Gastrocnemius medialis (tissue), 4 donors: Measurements from ENCODE around the gene KDM2B.

Experiments
- CTCF ChIP-seq, 5 experiments: fragments of 450-650 bp in 3 of 5; fragments of 200-600 bp in 2 of 5; sonication (generic) in 2 of 5; IDR thresholded peaks in 4 of 5; conservative IDR thresholded peaks in 1 of 5; 1 replicate in 4 of 5; 2 replicates in 1 of 5; pipeline ENCODE4 v1.5.1; 2016 to 2019; ENCODE audit warnings: antibody characterized with exemption in 5 of 5, mild to moderate bottlenecking in 3 of 5, moderate library complexity in 3 of 5
- POLR2A ChIP-seq, 2 donors: fragments of 450-650 bp; IDR thresholded peaks; one replicate each; pipeline ENCODE4 v1.6.1; 2017; ENCODE audit warnings: antibody characterized with exemption in 2 of 2, mild to moderate bottlenecking in 2 of 2, moderate library complexity in 2 of 2

GRCh38 chr12:121413917-121414316 is 166.9 kb downstream of the KDM2B start:
- TF ChIP-seq POLR2A (IDR thresholded peaks at IDR 0.05) (no peak), CTCF (IDR thresholded peaks at IDR 0.05 in 4 of 5, conservative IDR thresholded peaks at IDR 0.05 in 1 of 5) (no peak)
